Measurements from ENCODE around the gene SIT1. TPM values are rescaled to one million over a fixed set of nuclear protein-coding genes. Genes with fewer than 3 reads are reported as not detected.

The SIT1 gene
- total and polyA plus RNA-seq, 2 donors (not counting 3 experiments of a cell fraction or from before 2014, with no cell fraction given), result not detected

DNA sequence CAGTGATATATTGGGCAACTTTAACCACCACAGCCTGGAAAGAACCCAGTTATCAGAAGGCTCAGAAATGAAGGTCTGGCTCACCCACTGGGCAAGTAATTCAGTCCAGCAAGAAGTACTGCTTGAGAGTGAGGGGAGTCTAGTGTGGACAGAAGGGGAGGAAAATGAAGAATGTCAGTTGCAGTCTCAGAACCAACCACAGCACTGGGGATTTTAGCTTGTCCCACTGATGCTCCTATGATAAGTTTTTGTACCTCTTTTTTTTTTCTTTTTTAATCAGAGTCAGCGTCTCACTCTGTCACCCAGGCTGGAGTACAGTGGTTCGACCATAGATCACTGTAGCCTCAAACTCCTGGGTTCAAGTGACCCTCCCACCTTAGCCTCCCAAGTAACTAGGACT, 23.2 kb downstream of the SIT1 start:
- H3K79me2 ChIP-seq (ENCODE audit: control insufficient read depth, insufficient read depth, low read length), result no peaks in the 10 kb centered on the region
- no peak overlapping the region for H3K9ac ChIP-seq (replicated peaks; ENCODE audit: extremely low read depth, insufficient read depth, low read length)
- H3K4me2 ChIP-seq (ENCODE audit: insufficient read depth, low read length), result no peak overlapping the region
- H3K27ac ChIP-seq (ENCODE audit: insufficient read depth, low read depth, low read length), result no peak overlapping the region
- no peaks in the 10 kb centered on the region for H3K9me1 ChIP-seq (replicated peaks; ENCODE audit: control insufficient read depth, extremely low read depth, insufficient read depth, low read length)
- dilution Hi-C loops (cut with MboI; ENCODE audit: extremely low pct_ligation_motif_present, low sequenced_read_pairs), result no loop called here
- no peak for DNase-seq (ENCODE audit: low read depth, low spot score)
- intact Hi-C loops (cut with micrococcal nuclease), result no loop called here
- no TSS peak for BruUV-seq (replicated peaks)
- no peak overlapping the region for H2AFZ ChIP-seq (ENCODE audit: low read depth, low read length)
- ChIA-PET CTCF (interaction anchor here (0.9 to 4.4 kb wide), 3 partner anchors 8 to 30 kb away, joined by 3 to 36 read pairs (median 4); no protein-coding TSS in a partner anchor), POLR2A (no interaction called here)
- no peaks in the 10 kb centered on the region for H4K20me1 ChIP-seq (replicated peaks; ENCODE audit: control insufficient read depth, extremely low read depth, insufficient read depth, low read length)
- no peak for FAIRE-seq
- TF ChIP-seq POLR2A (IDR thresholded peaks at IDR 0.05; ENCODE audit: low read depth, low read length) (no peak), EZH2 (IDR thresholded peaks at IDR 0.05; ENCODE audit: borderline replicate concordance, low read depth, low read length, severe bottlenecking) (no peak), FOS (IDR thresholded peaks at IDR 0.05; ENCODE audit: borderline replicate concordance, insufficient read depth, low read length) (no peak), MYC (IDR thresholded peaks at IDR 0.05; ENCODE audit: low read depth, low read length) (no peak)
- TF ChIP-seq, protein P1, sequence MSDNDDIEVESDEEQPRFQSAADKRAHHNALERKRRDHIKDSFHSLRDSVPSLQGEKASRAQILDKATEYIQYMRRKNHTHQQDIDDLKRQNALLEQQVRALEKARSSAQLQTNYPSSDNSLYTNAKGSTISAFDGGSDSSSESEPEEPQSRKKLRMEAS (IDR thresholded peaks at IDR 0.05; ENCODE audit: insufficient read depth, insufficient read length), result no peak
- TF ChIP-seq, protein P2, sequence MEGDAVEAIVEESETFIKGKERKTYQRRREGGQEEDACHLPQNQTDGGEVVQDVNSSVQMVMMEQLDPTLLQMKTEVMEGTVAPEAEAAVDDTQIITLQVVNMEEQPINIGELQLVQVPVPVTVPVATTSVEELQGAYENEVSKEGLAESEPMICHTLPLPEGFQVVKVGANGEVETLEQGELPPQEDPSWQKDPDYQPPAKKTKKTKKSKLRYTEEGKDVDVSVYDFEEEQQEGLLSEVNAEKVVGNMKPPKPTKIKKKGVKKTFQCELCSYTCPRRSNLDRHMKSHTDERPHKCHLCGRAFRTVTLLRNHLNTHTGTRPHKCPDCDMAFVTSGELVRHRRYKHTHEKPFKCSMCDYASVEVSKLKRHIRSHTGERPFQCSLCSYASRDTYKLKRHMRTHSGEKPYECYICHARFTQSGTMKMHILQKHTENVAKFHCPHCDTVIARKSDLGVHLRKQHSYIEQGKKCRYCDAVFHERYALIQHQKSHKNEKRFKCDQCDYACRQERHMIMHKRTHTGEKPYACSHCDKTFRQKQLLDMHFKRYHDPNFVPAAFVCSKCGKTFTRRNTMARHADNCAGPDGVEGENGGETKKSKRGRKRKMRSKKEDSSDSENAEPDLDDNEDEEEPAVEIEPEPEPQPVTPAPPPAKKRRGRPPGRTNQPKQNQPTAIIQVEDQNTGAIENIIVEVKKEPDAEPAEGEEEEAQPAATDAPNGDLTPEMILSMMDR (IDR thresholded peaks at IDR 0.05; ENCODE audit: extremely low read depth in 1 of 2, insufficient read depth in 1 of 2, low read depth in 1 of 2, low read length in 2 of 2), result no peak
- H3K27me3 ChIP-seq (ENCODE audit: control insufficient read depth in 2 of 2, insufficient read depth in 2 of 2, low read length in 2 of 2), result peaks cover 0 to 5% of the 10 kb centered on the region in 2 experiments
- no peaks in the 10 kb centered on the region for H3K36me3 ChIP-seq (ENCODE audit: control insufficient read depth in 2 of 2, extremely low read depth in 1 of 2, insufficient read depth in 2 of 2, low read length in 2 of 2)
- no peaks in the 10 kb centered on the region for H3K9me3 ChIP-seq (replicated peaks; ENCODE audit: control insufficient read depth, insufficient read depth, low read length)
- no peak overlapping the region for H3K4me3 ChIP-seq (replicated peaks in 1 of 3; ENCODE audit: insufficient read depth in 1 of 3, low read depth in 1 of 3, low read length in 3 of 3)
- H3K4me1 ChIP-seq (ENCODE audit: control insufficient read depth, extremely low read depth, insufficient read depth, low read length), result no peaks in the 10 kb centered on the region

DNA sequence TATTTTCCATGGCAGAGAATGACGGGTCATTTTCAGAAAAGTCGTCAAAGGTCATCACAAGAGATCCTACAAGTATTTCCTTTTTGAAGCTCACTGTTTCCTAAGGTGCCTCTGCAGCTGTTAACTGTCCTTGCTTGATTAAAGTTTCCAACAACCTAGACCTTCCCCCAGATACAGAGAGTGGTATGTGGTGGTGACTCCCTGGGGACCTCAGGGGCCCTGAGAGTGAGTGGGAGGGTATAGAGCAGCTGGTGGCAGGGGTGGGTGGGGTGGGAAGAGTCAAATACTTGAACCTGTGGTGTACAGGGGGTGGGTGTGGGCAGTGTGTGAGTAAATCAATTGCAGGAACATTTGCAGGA, 31.0 kb downstream of the SIT1 start:
- Histone ChIP-seq H3K4me3 (replicated peaks in 1 of 3; ENCODE audit: insufficient read depth in 1 of 3, low read depth in 1 of 3, low read length in 3 of 3) (no peak overlapping the region), H4K20me1 (replicated peaks; ENCODE audit: control insufficient read depth, extremely low read depth, insufficient read depth, low read length) (no peaks in the 10 kb centered on the region), H2AFZ (ENCODE audit: low read depth, low read length) (no peak overlapping the region), H3K9me1 (replicated peaks; ENCODE audit: control insufficient read depth, extremely low read depth, insufficient read depth, low read length) (no peaks in the 10 kb centered on the region), H3K27ac (ENCODE audit: insufficient read depth, low read depth, low read length) (no peak overlapping the region), H3K36me3 (ENCODE audit: control insufficient read depth in 2 of 2, extremely low read depth in 1 of 2, insufficient read depth in 2 of 2, low read length in 2 of 2) (no peaks in the 10 kb centered on the region), H3K4me2 (ENCODE audit: insufficient read depth, low read length) (no peak overlapping the region), H3K27me3 (ENCODE audit: control insufficient read depth in 2 of 2, insufficient read depth in 2 of 2, low read length in 2 of 2) (peaks cover 30 to 37% of the 10 kb centered on the region in 2 experiments), H3K9ac (replicated peaks; ENCODE audit: extremely low read depth, insufficient read depth, low read length) (no peak overlapping the region), H3K79me2 (ENCODE audit: control insufficient read depth, insufficient read depth, low read length) (no peaks in the 10 kb centered on the region), H3K4me1 (ENCODE audit: control insufficient read depth, extremely low read depth, insufficient read depth, low read length) (no peaks in the 10 kb centered on the region), H3K9me3 (replicated peaks; ENCODE audit: control insufficient read depth, insufficient read depth, low read length) (no peaks in the 10 kb centered on the region)
- POLR2A ChIA-PET, result no interaction called here
- dilution Hi-C loops (cut with MboI; ENCODE audit: extremely low pct_ligation_motif_present, low sequenced_read_pairs) (no loop called here), intact Hi-C loops (cut with micrococcal nuclease) (no loop called here)
- CTCF ChIA-PET, result interaction anchor here (1.1 to 2.5 kb wide), 5 partner anchors 8 to 29 kb away, joined by 4 to 16 read pairs (median 6); no protein-coding TSS in a partner anchor
- no peak for DNase-seq (ENCODE audit: low read depth, low spot score)
- FAIRE-seq, result no peak
- TF ChIP-seq JUN (IDR thresholded peaks at IDR 0.05; ENCODE audit: borderline replicate concordance, insufficient read depth, insufficient read length, low read depth), result no peak
- no peak for TF ChIP-seq POLR2A (IDR thresholded peaks at IDR 0.05; ENCODE audit: low read depth, low read length)
- no peak for TF ChIP-seq FOS (IDR thresholded peaks at IDR 0.05; ENCODE audit: borderline replicate concordance, insufficient read depth, low read length)
- TF ChIP-seq, protein P1 (IDR thresholded peaks at IDR 0.05; ENCODE audit: insufficient read depth, insufficient read length), result no peak
- no peak for TF ChIP-seq POLR2AphosphoS5 (IDR thresholded peaks at IDR 0.05; ENCODE audit: insufficient read depth, low read depth, low read length)
- no peak for TF ChIP-seq EZH2 (IDR thresholded peaks at IDR 0.05; ENCODE audit: borderline replicate concordance, low read depth, low read length, severe bottlenecking)
- TF ChIP-seq GATA2 (IDR thresholded peaks at IDR 0.05; ENCODE audit: insufficient read depth, insufficient read length, low read depth, low read length), result no peak
- BruUV-seq (replicated peaks), result no TSS peak

All from endothelial cell of umbilical vein (primary cell).